Stimulated activated CD8-positive, alpha-beta memory T cell treated with anti-CD3 and anti-CD28 coated beads, Interleukin-15, amount 100 ng/mL, for 1 hour (primary cell): Measurements from ENCODE around the gene MEGF11.

Experiments used
- DNase-seq: peaks from one replicate; pipeline ENCODE4 v3.0.0-alpha.2; 2020; ENCODE audit warnings: low read depth

The MEGF11 gene

GRCh38 chr15:66239514-66239913 lies 14.0 kb downstream of the MEGF11 start:
- no peak for DNase-seq

- DNase-seq = no peak
Observed at GRCh38 chr15:66238318-66238717, 15.2 kb downstream of the MEGF11 start.

DNA sequence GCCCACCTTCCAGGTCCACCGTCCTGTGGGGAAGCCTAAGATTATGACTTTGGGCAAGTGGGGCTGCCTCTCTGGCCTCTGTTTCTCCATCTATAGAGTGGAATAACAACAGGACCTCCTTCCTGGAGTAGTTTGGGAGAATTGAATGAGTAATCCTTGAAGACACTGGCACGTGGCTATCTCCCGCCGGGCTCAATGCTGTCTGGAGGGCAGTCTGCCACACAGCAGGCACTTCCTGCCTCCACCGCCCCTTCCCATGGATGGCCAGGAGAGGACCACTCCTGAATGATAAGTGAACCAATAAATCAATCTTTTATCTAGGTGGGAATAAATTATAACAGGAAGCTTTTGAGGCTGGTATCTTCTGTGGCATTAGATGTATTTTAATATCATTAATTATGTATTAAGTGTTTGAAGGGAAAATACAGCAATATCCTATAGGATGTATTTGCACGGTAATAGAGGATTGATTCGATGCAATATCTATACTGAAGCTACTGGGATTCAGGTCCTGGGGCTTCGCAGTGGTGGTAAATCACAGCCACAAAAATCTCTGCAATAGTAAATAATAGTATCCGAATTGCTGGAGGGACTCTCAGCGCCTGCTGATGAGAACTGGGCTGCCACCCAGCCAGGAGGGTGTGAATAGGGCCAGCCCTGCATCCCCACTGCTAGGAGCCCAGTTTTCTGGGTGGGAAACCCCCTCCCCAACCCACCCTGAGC lies 15.9 kb downstream of the MEGF11 start:
- no peak for DNase-seq

DNA sequence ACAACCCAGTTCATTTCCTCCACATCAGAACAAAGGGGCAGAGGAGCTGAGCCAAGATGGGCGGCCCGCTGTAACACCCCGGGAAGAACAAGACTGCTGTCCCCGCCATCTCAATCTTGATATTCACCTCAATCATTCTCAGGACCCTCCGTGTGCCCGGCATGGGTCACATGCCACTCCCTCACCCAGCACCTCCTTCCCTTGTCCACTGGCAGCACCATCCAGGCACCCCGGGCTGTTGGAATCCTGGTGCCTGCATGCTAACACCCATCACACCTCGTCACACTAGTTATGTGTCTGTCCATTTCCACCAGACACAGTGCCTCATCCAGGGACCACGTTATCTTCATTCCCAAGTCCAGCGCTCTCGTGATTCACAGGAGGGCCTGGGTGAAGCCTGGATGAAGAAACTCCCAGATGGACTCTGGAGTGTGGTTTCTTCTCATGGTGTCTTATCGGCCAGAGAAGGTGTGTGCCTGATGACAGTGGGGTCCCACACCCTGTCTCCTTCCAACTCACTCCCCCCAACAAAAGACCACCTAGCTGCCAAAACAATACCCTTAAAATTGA lies 16.7 kb downstream of the MEGF11 start:
- DNase-seq = no peak

- no peak for DNase-seq
Observed at GRCh38 chr15:66235866-66236265, 17.7 kb downstream of the MEGF11 start.

- no peak for DNase-seq
Observed at GRCh38 chr15:66234798-66235197, 18.8 kb downstream of the MEGF11 start.

DNA sequence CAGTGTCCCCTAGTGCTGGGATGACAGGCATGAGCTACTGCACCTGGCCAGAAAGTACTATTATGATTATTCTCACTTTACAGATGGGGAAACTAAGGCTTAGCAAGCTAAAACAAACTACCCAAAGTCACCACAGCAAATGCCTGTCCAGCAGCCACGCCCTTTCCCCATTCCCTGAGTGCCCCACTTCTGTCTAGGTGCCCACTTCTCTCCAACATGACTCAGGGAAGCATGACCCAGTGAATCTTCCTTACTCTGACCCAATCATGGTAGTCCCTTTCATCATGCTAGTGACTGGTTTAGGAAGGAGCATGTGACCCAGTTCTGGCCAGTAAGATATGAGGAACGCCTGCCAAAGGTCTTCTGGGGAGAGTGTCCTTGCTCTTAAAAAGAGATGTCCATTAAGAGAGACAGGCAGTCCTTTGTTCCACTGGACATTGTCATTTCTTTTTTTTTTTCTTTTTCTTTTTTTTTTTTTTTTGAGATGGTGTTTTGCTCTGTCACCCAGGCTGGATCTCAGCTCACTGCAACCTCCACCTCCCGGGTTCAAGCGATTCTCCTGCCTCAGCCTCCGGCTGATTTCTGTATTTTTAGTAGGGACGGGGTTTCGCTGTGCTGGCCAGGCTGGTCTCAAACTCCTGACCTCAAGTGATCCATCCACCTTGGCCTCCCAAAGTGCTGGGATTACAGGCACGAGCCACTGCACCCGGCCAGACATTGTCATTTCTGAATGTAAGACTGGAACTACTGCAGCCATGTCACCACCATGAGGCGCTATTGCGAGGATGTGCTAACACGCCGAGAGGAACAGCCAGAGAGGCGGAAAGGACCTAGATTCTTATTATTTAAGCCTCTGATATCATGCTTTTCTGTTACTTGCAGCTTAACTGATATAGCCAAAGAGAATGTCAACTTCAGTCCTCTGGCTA lies 19.8 kb downstream of the MEGF11 start:
- DNase-seq = no peak

- no peak for DNase-seq
Observed at GRCh38 chr15:66232267-66232625, 21.3 kb downstream of the MEGF11 start.

DNA sequence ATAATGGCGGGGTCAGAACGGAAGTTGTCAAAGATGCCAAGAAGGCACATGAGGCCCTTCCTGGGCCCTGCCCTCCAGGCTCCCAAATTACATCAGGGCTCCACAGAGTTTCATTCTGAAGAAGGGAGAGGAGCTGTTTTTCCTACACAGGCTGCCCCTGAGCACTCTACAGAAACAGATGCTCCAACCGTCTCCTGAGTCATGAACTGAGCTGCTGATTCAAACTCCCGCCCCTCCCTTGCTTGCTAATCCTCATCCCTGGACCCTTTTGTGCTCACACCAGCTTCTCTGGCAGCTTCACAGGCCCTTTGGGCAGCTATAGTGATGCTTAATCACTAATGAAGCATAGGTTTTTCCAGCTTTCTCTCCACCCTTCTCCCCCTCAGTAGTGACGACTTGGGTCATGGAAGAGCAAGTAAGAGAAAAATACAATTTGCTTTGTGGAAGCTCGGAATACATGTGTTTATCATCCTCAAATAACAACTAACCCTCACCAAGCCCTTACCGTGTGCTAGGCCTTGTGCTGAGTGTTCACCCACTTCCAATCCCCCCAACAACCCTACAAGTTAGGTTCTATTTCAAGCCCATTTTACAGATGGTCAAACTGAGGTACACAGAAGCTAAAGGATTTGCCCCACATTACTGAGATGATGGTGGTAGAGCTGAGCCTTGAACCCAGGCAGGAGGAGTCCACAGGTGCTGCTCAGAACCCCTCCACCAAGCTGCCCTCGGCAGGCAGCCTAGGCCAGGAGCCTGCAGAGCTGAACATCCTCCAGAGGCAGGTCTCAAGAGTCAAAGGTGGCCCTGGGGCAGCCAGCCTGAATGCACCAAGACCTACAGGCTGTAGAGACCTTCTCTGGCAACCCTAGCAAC lies 21.9 kb downstream of the MEGF11 start:
- no peak for DNase-seq

- DNase-seq = no peak
Observed at GRCh38 chr15:66229790-66230465, 23.6 kb downstream of the MEGF11 start.

- no peak for DNase-seq
Observed at GRCh38 chr15:66228807-66229735, 24.5 kb downstream of the MEGF11 start.

GRCh38 chr15:66226736-66227135 lies 26.8 kb downstream of the MEGF11 start:
- no peak for DNase-seq

- no peak for DNase-seq
Observed at GRCh38 chr15:66225656-66226274, 27.8 kb downstream of the MEGF11 start.

- no peak for DNase-seq
Observed at GRCh38 chr15:66224946-66225345, 28.6 kb downstream of the MEGF11 start.

GRCh38 chr15:66222273-66223198 lies 31.0 kb downstream of the MEGF11 start:
- no peak for DNase-seq

DNA sequence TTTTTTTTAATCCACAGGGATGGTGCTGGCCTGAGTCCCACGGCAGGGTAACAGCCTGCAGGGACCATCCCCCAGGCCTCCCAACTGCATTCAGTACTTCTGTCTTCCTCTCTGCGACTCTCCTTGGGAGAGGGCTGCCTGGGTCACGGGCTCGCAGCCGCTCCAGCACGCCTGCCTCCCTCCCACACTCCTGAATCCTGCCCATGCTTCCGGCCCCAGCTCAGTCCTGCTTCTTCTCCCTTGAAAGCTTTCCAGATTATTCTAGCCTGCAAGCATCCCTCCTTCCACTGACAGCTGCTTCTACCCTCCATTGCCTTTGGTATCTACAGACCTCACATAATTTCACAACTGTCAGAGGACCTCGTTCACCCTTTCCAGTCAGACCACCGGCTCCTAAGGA lies 32.4 kb downstream of the MEGF11 start:
- no peak for DNase-seq

GRCh38 chr15:66220601-66221000 lies 32.9 kb downstream of the MEGF11 start:
- no peak for DNase-seq

- DNase-seq = no peak
Observed at GRCh38 chr15:66219339-66219738, 34.2 kb downstream of the MEGF11 start.

GRCh38 chr15:66216806-66217205 lies 36.7 kb downstream of the MEGF11 start:
- DNase-seq = no peak
